A673 (cell line): ENCODE results near the gene TFCP2L1.

Experiments used
- EZH2 ChIP-seq: fragments of 200-600 bp; sonication (generic); IDR thresholded peaks from 2 replicates; pipeline ENCODE4 v1.6.1; 2017; ENCODE audit warnings: borderline replicate concordance, low read depth, mild to moderate bottlenecking, mixed read lengths, antibody characterized with exemption, low read length; ENCODE audit not compliant: poor library complexity, severe bottlenecking
- TF ChIP-seq, protein P1 (sequence below): fragments of 300-800, 200-600 bp; sonication (generic); conservative IDR thresholded peaks from 2 replicates; pipeline ENCODE4 v1.5.1; 2017; ENCODE audit warnings: low read depth, mild to moderate bottlenecking, antibody characterized with exemption, low read length, moderate library complexity, mixed read lengths

DNA sequence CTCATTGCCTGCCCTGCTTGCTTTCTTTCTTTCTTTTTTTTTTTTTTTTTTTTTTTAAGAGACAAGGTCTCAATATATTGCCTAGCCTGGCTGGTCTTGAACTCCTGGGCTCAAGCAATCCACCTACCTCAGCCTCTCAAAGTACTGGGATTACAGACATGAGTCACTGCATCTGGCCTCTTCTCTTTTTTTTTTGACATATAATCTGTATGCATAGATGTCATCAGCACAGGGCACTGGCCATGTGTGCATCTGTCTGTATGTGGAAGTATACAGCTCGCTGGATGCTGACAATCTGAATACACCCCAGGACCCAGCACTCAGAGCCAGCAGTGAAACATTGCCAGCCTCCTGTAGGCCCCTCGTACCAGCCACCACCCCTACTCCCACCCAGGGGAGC lies 49.5 kb downstream of the TFCP2L1 start:
- TF ChIP-seq, protein P1, sequence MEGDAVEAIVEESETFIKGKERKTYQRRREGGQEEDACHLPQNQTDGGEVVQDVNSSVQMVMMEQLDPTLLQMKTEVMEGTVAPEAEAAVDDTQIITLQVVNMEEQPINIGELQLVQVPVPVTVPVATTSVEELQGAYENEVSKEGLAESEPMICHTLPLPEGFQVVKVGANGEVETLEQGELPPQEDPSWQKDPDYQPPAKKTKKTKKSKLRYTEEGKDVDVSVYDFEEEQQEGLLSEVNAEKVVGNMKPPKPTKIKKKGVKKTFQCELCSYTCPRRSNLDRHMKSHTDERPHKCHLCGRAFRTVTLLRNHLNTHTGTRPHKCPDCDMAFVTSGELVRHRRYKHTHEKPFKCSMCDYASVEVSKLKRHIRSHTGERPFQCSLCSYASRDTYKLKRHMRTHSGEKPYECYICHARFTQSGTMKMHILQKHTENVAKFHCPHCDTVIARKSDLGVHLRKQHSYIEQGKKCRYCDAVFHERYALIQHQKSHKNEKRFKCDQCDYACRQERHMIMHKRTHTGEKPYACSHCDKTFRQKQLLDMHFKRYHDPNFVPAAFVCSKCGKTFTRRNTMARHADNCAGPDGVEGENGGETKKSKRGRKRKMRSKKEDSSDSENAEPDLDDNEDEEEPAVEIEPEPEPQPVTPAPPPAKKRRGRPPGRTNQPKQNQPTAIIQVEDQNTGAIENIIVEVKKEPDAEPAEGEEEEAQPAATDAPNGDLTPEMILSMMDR, result no peak
- no peak for TF ChIP-seq EZH2
